KOPT-K1 (cell line): Measurements from ENCODE around the gene ADAMTSL2.

Experiments used
- H3K27ac ChIP-seq: fragments of 200-600 bp; sonication (generic); 2 replicates; pipeline ENCODE4 v1.5.1; 2016; ENCODE audit warnings: antibody characterized with exemption, mild to moderate bottlenecking, low read depth, low read length; ENCODE audit not compliant: poor library complexity, severe bottlenecking
- H3K36me3 ChIP-seq: fragments of 200-600 bp; sonication (generic); 2 replicates; pipeline ENCODE4 v1.5.1; 2017; ENCODE audit warnings: antibody characterized with exemption, mild to moderate bottlenecking, low read length, moderate library complexity; ENCODE audit not compliant: insufficient read depth
- H3K9me3 ChIP-seq: fragments of 200-600 bp; sonication (generic); 2 replicates; pipeline ENCODE4 v1.5.1; 2017; ENCODE audit warnings: antibody characterized with exemption, low read length, mild to moderate bottlenecking; ENCODE audit not compliant: insufficient read depth, poor library complexity, severe bottlenecking

The ADAMTSL2 gene

DNA sequence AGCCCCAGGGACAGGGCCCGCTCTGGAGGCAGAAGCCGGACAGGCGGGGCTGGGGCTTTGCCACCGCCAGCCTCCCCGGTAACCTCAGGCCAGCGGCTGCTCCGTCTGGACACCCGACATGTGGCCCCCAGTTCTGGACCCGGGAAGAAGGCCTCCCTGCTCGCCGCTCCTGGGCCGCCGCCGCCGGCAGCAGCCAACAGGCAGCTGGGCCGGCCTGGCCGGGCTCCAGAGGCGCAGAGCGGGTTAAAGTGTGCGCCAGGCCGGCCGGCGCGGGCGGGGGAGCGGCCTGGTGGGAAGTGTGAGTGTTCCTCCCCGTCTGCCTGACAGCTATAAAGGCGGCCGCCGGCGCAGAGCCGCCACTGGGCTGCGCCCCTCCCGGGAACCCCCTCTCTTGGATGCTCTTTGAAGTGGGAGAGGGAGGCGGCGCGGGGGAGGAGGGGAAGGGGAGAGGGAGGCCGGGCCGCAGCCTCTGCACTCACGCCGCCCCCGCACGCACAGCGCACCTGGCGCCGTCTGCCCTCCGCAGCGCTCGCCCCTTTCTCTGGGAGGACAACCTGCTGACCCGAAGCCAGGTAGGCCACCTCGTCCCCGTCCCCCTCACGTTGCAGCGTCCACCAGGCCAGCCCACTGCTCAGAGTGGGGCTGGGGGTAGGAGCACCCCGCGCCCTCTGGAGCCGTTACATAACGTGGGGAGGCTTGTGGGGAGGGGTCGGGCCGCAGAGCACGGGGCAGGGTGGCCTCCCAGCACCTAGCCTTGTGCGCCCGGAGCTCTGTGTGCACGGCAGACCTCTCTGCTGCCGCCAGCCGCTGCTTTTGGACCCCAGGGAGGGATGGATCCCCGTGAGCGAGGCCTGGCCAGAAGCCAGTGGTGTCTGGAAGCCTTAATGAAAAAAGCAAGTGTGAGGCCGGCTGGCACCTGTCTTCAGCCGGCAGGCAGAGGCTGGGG is at the start of gene ADAMTSL2:
ADAMTSL2 (plus strand) TSS at position 359 of the 946 bp plus-strand sequence. CDS start 2,009 bp downstream, outside the sequence.
- H3K27ac ChIP-seq, result no peak within 1 kb of the TSS
- H3K9me3 ChIP-seq, result no peaks in the 10 kb centered on the region
- no peaks in the 10 kb centered on the region for H3K36me3 ChIP-seq

DNA sequence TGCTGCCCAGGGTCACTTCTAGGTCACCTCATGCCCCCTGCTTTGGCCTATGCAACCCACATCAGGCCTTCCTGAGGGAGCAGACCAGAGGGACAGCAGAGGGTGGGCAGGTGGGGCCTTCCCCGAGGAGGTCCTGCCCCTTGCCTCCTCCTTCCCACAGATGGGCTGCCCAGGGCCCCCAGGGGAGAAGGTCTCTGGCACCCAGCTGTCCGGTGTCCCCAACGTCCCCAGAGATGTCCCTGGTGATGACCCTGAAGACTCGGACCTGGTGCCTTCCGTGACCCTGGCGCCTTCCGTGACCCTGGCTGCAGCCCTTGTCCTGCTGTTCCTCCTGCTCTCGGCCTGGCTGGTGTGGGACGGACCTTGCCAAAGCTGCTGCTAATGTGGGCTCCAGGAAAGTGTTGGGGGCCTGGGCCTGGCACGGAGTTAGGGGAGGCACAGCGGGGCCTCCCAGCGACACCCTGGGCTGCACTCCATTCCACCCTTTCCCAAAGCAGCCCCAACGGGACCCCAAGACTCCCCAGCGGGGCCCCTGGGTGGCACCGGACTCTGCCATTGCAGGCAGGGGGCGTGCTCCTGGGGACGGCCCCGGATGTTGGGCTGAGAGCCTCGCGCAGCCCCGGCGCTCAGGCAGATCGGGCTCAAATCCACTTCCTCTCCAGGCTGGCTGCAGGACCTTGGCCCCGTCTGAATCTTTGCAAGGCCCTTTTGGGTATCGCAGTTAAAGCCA is 48.8 kb upstream of the ADAMTSL2 start:
- Histone ChIP-seq H3K27ac (no peak overlapping the region), H3K36me3 (no peaks in the 10 kb centered on the region), H3K9me3 (no peaks in the 10 kb centered on the region)

DNA sequence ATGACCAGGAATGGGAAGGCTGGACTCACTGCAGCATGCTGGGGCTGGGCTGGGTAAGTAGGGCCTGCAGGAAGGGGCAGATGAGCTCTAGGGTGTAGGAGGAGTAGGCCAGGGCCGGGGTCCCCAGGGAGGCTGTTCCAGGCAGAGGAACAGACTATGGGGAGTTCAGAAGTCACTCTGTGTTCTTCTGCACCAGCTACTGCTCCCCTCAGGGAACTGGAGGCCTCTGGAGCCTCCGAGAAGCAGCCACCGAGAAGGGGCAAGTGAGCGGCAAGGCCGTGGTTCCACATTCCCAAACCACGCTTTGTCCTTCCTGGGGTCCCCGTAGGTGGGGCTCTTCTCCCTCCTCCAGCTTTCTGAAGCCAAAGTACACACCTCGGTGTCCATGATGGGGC is 47.2 kb upstream of the ADAMTSL2 start:
- H3K9me3 ChIP-seq, result no peaks in the 10 kb centered on the region
- no peak overlapping the region for H3K27ac ChIP-seq
- no peaks in the 10 kb centered on the region for H3K36me3 ChIP-seq

DNA sequence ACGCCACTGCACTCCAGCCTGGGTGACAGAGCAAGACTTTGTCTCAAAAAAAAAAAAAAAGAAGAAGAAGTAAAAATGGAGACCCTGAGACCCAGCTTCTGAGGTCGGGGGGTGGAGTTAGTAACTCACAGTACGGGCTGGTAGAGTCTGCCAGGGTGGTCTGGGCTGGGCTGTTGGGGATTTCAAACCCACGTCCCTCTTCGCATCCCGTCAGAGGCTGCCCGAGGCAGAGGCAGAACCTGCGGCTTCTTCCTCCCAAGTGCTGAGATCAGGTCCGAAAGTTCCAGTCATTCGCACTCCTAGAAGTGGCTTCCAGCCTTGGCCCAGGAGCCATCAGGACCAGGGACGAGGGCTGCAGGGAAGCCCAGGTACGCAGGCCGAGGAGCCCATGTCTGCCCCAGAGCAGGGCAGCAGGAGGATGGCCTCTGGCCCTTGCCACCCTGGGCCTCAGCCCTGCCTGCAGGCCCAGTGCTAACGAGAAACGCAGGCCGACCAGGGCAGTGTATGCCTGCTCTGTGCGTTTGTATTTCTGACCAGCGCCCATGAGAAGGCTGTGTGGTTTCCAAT is 45.7 kb upstream of the ADAMTSL2 start:
- Histone ChIP-seq H3K9me3 (no peaks in the 10 kb centered on the region), H3K36me3 (no peaks in the 10 kb centered on the region), H3K27ac (no peak overlapping the region)

DNA sequence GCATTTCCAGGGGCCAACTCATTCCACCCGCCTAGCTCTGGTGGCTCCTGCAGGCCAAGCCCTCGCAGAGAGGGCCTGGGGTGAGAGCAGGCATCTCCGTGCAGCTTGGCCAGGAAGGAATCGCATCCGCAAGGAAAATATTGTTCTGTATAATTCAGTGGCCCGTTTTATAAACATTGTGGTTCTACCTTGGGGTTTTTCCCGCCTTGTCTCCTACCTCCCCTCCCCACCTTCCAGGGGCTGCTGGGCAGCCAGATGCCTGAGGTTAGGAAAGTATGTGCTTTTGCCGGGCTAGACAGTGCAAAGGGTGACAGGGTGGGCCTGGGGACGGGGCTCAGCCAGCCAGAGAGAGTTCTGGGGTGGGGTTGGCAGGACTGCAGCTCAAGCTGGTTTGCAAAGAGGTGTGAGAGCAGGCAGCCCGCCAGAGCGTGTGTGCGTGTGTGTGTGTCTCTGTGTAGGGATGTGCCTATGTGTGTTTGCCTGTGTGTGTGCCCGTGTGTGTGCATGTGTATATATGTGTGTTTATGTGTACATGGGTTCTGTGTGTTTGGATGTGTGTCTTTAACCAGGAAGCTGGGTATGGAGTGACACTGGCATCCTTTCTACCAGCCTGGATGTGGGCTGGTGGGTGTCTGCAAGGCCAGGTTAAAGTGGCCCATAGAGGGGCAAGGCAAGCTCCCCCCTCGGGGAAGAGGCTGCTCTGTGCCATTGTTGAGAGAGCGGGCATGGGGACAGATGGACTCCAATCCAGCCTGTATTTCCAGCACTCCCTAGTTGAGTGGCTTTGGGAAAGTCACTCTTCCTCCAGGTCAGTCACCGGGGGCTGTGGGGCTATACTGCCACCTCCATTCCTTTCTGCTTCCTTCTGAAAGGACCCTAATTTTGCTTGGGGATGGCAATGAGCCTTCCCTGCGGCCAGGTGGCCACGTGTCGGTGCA is 45.0 kb upstream of the ADAMTSL2 start:
- H3K27ac ChIP-seq, result no peak overlapping the region
- no peaks in the 10 kb centered on the region for H3K9me3 ChIP-seq
- no peaks in the 10 kb centered on the region for H3K36me3 ChIP-seq

DNA sequence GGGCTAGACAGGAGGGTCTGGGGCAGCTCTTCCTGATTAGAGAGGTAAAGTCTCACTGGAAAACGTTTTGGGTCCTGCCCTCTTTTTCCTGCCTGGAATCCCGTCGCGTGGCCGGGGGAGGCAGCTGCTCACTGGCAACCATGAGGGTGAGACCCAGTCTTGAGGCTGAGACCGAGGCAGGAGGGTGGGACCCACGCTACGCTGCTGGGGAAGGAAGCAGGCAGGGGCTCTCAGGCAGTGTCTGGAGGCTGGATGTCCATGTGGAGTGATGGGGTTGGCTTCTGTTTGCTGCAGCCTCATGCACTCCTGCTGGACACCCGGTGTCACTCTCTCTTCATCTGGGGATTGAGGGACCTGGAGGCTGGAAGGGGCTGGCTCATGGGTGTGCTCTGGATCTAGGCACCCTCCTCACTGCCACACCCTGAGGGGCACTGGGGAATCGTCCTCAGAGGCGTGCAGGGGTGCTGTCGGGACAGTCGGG is 44.3 kb upstream of the ADAMTSL2 start:
- Histone ChIP-seq H3K36me3 (no peaks in the 10 kb centered on the region), H3K9me3 (no peaks in the 10 kb centered on the region), H3K27ac (no peak overlapping the region)

DNA sequence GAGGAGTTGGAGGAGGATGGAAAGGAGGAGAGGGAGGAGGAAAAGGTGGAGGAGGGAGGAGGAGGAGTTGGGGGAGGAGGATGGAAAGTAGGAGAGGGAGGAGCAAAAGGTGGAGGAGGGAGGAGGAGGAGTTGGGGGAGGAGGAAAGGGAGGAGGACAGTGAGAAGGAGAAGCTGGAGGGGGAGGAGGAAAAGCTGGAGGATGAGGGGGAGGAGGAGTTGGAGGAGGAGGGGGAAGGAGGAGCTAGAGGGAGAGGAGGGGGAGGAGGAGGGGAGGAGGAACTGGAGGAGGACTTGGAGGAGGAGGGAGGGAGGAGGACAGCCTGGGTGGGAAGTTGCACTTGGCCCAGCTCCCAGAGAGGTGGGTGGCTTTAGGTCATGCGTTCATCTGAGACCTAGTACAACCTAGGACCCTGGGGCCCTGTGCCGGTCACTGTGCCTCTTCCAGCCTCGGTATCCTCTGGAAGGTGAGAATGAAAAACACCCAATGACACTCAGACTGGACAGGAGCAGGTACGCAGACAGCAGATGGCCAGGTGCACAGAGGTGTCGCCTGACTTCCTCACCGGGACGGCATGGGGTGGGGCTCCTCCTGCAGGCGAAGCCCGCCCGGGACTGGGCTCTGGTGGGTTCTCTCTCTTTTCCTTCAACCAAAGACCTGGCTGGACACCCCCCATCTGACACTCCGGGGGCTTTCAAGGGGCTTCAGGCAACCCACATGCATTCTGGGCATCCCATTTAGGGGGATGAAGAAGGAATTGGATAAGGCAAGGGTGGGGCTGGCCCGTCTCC is 43.4 kb upstream of the ADAMTSL2 start:
- Histone ChIP-seq H3K27ac (no peak overlapping the region), H3K9me3 (no peaks in the 10 kb centered on the region), H3K36me3 (no peaks in the 10 kb centered on the region)

DNA sequence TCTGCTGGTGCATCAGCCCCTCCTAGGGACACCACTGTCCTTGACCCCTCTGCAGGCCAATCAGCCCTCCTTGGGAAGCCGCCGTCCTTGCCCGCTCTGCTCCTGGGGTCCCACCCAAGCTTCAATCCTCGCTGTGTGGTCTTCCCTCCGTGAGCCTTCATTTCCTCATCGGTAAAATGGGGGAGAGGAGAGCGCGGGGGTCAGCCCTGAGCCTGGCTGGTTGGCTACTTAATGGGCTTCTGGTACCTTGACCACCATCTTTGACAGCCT is 42.9 kb upstream of the ADAMTSL2 start:
- no peaks in the 10 kb centered on the region for H3K9me3 ChIP-seq
- no peak overlapping the region for H3K27ac ChIP-seq
- no peaks in the 10 kb centered on the region for H3K36me3 ChIP-seq

DNA sequence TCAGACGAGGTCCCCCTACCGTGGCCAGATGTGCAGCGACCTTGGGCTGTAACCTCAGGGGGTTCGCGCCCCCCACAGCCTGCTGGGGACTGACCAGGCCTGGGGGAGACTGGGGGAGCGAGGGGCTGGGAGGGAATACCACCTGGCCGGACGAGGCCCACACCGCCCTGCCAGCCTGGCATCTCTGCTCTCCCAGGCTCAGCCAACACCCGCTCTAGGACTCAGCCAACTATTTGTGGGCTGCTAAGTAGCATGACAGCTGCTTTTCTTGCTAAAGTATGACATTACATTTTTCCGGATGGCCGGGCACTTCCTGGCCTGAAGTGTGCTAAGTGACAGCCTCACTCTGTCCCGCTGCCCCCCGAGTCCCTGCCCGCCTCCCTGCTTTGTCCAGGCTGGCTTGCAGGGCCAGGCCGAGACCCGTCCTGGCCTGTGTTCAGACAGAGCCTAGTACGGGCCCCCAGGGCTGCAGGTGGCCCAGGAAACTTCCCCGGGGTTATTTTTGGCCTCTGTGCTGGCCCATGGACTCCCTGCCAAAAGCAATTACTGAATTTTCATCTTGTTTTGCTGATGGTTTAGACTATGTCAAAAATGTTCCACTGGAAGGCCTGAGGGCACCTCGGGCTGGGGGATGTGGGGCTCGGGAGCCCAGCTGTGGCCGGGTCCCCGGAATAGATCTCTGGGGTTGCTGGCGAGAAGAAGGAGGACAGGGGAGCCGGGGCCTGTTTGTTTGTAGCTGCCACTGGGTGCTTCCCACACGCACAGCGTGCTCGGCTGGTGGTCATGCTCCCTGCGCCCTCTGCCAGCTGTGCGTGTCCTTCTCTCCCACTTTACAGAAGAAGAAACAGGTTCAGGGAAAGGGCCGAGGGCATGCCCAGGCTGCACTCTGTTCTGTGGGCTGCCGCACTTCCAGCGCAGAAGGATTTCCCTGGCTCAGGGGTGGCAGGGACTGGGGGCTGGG is 42.2 kb upstream of the ADAMTSL2 start:
- Histone ChIP-seq H3K27ac (no peak overlapping the region), H3K9me3 (no peaks in the 10 kb centered on the region), H3K36me3 (no peaks in the 10 kb centered on the region)

DNA sequence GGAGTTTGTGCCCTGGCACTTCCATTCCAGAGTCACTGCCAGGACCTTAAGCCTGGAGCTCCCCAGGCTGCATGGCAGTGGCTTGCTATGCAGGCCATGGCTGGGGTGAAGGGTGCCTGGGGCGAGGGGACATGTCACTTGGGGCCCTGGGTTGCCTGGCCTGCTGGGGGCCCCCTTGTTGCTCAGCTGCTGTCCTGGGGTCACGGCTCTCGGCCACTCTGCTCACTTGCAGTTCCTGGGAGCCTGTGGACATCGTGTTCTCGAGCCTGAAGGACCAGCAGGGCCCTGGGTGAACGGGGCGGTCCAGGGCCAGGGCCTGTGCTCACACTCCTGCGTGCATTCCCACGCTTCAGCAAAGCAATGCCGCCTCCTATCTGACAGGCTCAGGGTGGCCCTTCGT is 41.1 kb upstream of the ADAMTSL2 start:
- Histone ChIP-seq H3K9me3 (no peaks in the 10 kb centered on the region), H3K36me3 (no peaks in the 10 kb centered on the region), H3K27ac (no peak overlapping the region)

DNA sequence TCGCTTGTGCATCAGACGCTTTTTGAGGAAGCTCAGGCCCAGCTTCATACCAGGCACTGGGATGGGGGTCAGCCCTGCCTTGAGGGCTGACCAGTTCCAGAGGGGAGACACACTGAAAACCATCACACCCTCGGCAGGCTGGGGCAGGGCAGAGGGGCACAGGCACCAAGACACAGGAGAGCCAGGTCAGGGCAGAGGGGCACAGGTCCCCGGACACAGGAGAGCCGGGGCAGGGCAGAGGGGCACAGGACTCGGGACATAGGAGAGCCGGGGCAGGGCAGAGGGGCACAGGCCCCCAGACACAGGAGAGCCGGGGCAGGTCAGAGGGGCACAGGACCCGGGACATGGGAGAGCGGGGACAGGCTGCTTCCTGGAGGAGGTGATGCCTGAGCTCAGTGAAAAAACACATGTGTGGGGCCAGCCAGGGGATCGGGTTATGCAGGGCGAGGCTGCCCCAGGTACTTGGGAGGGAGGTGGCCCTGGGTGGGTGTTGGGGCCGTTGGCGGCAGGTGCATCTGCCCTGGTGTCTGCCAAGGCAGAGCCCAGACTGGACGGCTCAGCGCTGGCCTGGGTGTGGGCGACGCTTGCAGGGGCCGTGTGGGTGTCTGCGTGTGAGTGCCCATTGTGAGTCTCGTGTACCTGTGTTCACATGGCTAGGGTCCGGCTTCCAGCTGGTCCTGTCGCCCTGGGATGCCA is 40.5 kb upstream of the ADAMTSL2 start:
- no peak overlapping the region for H3K27ac ChIP-seq
- H3K36me3 ChIP-seq, result no peaks in the 10 kb centered on the region
- H3K9me3 ChIP-seq, result no peaks in the 10 kb centered on the region

DNA sequence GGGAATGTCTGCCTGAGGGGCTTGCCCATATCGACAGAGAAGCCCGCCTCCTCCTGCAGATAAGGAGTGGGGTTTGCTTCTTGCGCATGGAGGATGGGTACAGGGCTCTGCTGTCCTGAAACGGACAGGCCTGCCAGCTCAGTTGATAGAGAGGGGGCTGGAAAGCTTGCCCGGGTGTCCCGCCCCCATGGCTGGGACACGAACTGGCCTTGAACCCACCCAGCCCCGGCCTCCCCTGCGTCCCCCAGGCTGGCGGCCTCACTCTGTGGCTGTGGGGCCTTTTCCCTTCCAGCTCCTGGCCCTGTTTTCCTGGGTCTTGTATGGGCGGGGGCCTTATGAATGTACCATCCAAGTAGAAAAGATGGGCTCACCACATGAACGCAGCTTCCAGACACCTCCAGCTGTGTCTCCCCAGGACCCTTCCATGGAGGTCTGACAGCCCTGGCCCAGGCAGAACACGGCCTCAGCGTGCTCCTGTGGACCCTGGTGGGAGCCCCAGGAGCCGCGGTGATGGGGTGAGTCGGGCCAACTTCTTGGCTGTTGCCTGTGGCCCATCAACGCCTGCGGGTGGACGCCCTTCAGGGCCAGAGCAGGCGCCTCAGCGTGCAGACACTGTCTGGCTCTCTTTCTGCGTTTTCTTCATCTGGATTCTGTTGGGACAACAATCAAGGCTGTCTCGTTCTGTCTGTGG is 39.7 kb upstream of the ADAMTSL2 start:
- H3K9me3 ChIP-seq, result no peaks in the 10 kb centered on the region
- H3K36me3 ChIP-seq, result no peaks in the 10 kb centered on the region
- no peak overlapping the region for H3K27ac ChIP-seq
